Neuronal stem cell (in vitro differentiated cells): ENCODE results near the gene SVOPL.

Experiments used
- DNase-seq: peaks from one replicate; pipeline ENCODE4 v3.0.0-alpha.2; 2013; ENCODE audit warnings: low spot score
- H2AFZ ChIP-seq: one replicate; pipeline ENCODE4 v1.6.1; 2013; ENCODE audit warnings: mild to moderate bottlenecking, low read length, inconsistent platforms
- H2AK5ac ChIP-seq: 2 replicates; pipeline ENCODE4 v1.6.1; 2013; ENCODE audit warnings: low read depth, mild to moderate bottlenecking, inconsistent platforms, low read length, moderate library complexity, mixed read lengths
- H2BK120ac ChIP-seq: 2 replicates; pipeline ENCODE4 v1.6.1; 2013; ENCODE audit warnings: low read depth, mild to moderate bottlenecking, inconsistent platforms, low read length, moderate library complexity, mixed read lengths
- H2BK12ac ChIP-seq: one replicate; pipeline ENCODE4 v1.6.1; 2013; ENCODE audit warnings: low read length, inconsistent platforms
- H2BK15ac ChIP-seq: 2 replicates; pipeline ENCODE4 v1.6.1; 2013; ENCODE audit warnings: mild to moderate bottlenecking, low read length, inconsistent platforms, mixed read lengths
- H2BK5ac ChIP-seq: one replicate; pipeline ENCODE4 v1.6.1; 2013; ENCODE audit warnings: inconsistent platforms, mild to moderate bottlenecking, low read length, moderate library complexity
- H3K14ac ChIP-seq: one replicate; pipeline ENCODE4 v1.6.1; 2013; ENCODE audit warnings: low read length, inconsistent platforms
- H3K18ac ChIP-seq: 2 replicates; pipeline ENCODE4 v1.6.1; 2013; ENCODE audit warnings: low read length, inconsistent platforms
- H3K23ac ChIP-seq: 2 replicates; pipeline ENCODE4 v1.6.1; 2013; ENCODE audit warnings: low read depth, mild to moderate bottlenecking, mixed read lengths, low read length, inconsistent platforms; ENCODE audit not compliant: poor library complexity
- H3K27ac ChIP-seq: replicated peaks from 3 replicates; pipeline ENCODE4 v1.5.1; 2013; ENCODE audit warnings: low read length, inconsistent platforms
- H3K27me3 ChIP-seq, 3 experiments: 2 replicates each; pipeline ENCODE4 v1.6.1; 2013; ENCODE audit warnings: low read length in 3 of 3, mild to moderate bottlenecking in 2 of 3, inconsistent platforms in 1 of 3, low read depth in 1 of 3, mixed read lengths in 1 of 3, moderate library complexity in 1 of 3; ENCODE audit not compliant: control insufficient read depth in 3 of 3, insufficient read depth in 3 of 3
- H3K36me3 ChIP-seq, 2 donors: replicated peaks in 1 of 2; 2 replicates each; pipeline ENCODE4 v1.6.1; 2013; ENCODE audit warnings: low read length in 2 of 2; ENCODE audit not compliant: control insufficient read depth in 2 of 2, insufficient read depth in 2 of 2
- H3K4ac ChIP-seq: 2 replicates; pipeline ENCODE4 v1.6.1; 2013; ENCODE audit warnings: inconsistent platforms, mild to moderate bottlenecking, low read length, moderate library complexity
- H3K4me1 ChIP-seq, 2 donors: 1 replicate in 1 of 2; 2 replicates in 1 of 2; pipeline ENCODE4 v1.6.1; 2013; ENCODE audit warnings: low read length in 2 of 2, low read depth in 1 of 2; ENCODE audit not compliant: control insufficient read depth in 2 of 2, insufficient read depth in 1 of 2
- H3K4me2 ChIP-seq: one replicate; pipeline ENCODE4 v1.6.1; 2013; ENCODE audit warnings: mild to moderate bottlenecking, low read length, inconsistent platforms; ENCODE audit not compliant: insufficient read depth, poor library complexity, severe bottlenecking
- H3K4me3 ChIP-seq, 2 donors: 2 replicates each; pipeline ENCODE4 v1.5.1; 2013; ENCODE audit warnings: low read length in 2 of 2, mild to moderate bottlenecking in 2 of 2, inconsistent platforms in 1 of 2, moderate library complexity in 1 of 2
- H3K79me1 ChIP-seq: one replicate; pipeline ENCODE4 v1.6.1; 2013; ENCODE audit warnings: low read depth, mild to moderate bottlenecking, inconsistent platforms, low read length, moderate library complexity
- H3K9ac ChIP-seq: one replicate; pipeline ENCODE4 v1.6.1; 2013; ENCODE audit warnings: mild to moderate bottlenecking, low read depth, low read length, inconsistent platforms; ENCODE audit not compliant: poor library complexity
- H3K9me3 ChIP-seq, 2 donors: replicated peaks in 1 of 2; 2 replicates each; pipeline versions ENCODE3 to v1.6.1; 2013; ENCODE audit warnings: low read length in 2 of 2, mild to moderate bottlenecking in 2 of 2, inconsistent platforms in 1 of 2, low read depth in 1 of 2, mixed read lengths in 1 of 2, moderate library complexity in 1 of 2; ENCODE audit not compliant: control insufficient read depth in 2 of 2, insufficient read depth in 1 of 2
- H4K8ac ChIP-seq: one replicate; pipeline ENCODE4 v1.6.1; 2013; ENCODE audit warnings: low read depth, mild to moderate bottlenecking, inconsistent platforms, low read length, moderate library complexity
- H4K91ac ChIP-seq: one replicate; pipeline ENCODE4 v1.6.1; 2013; ENCODE audit warnings: low read length, low read depth, mild to moderate bottlenecking, inconsistent platforms; ENCODE audit not compliant: poor library complexity
- WGBS, 2 donors: extraction: QIAGEN DNeasy Blood & Tissue Kit; methylation state at CpG; one replicate each; pipeline ENCODE4 v1.1.7; 2013; ENCODE audit warnings: missing lambda C conversion rate in 2 of 2, mixed read lengths in 1 of 2; ENCODE audit not compliant: insufficient read length in 2 of 2, insufficient replicate concordance in 1 of 2; ENCODE audit errors: extremely low coverage in 2 of 2; 5-methylcytosine and 5-hydroxymethylcytosine counted together

The SVOPL gene

DNA sequence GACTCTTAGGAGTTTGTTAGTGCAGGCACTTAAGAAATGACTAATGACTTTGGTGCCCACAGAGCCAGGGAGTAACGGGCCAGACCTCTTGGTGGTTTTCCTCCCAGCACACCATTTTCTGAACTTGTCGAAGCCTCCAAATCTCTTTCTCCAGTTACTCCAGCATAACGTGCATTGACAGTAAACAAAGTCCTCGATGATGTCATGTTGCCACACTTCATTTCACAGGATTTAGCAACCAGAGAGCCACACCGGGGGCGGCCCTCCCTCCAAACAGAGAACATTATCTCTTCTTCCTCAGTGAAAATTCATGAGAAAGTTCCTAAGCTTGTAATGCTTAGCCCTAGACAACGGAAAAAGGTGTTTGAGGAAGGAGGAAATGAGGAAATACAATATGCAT, 4.0 kb upstream of the SVOPL start:
- no CpG with 5 or more reads among the region's 7 CpGs for WGBS, 2 donors
- Histone ChIP-seq H3K4ac (no peak overlapping the region), H3K27ac (no peak overlapping the region), H3K36me3 (no peaks in the 10 kb centered on the region), H3K9me3 (no peaks in the 10 kb centered on the region), H3K9ac (no peak overlapping the region), H4K91ac (no peak overlapping the region), H2BK5ac (no peak overlapping the region), H3K27me3 (no peaks in the 10 kb centered on the region), H2AK5ac (no peak overlapping the region), H2BK15ac (no peak overlapping the region), H3K4me3 (no peak overlapping the region), H2BK120ac (no peak overlapping the region), H3K23ac (no peak overlapping the region), H2BK12ac (no peak overlapping the region), H4K8ac (no peak overlapping the region), H2AFZ (peak overlapping the region; percentile 43), H3K14ac (peak overlapping the region; percentile 21), H3K4me1 (no peaks in the 10 kb centered on the region), H3K18ac (no peak overlapping the region), H3K79me1 (no peaks in the 10 kb centered on the region), H3K4me2 (no peak overlapping the region)
- no peak for DNase-seq

- Histone ChIP-seq H2BK5ac (no peak overlapping the region), H2BK120ac (no peak overlapping the region), H2AK5ac (no peak overlapping the region), H3K27ac (no peak overlapping the region), H2BK15ac (no peak overlapping the region), H4K91ac (no peak overlapping the region), H3K79me1 (peaks cover 2% of the 10 kb centered on the region), H3K9ac (no peak overlapping the region), H3K14ac (no peak overlapping the region), H3K36me3 (no peaks in the 10 kb centered on the region), H3K23ac (no peak overlapping the region), H3K4me3 (no peak overlapping the region), H3K4me2 (no peak overlapping the region), H3K4me1 (no peaks in the 10 kb centered on the region), H3K27me3 (no peaks in the 10 kb centered on the region), H3K18ac (peak overlapping the region; percentile 87), H2AFZ (no peak overlapping the region), H2BK12ac (no peak overlapping the region), H3K4ac (no peak overlapping the region), H3K9me3 (peaks cover 0 to 1% of the 10 kb centered on the region in 2 donors), H4K8ac (no peak overlapping the region)
- no CpG with 5 or more reads among the region's 2 CpGs for WGBS, 2 donors
- DNase-seq = no peak
Observed at GRCh38 chr7:138701537-138701923, 368 bp upstream of the SVOPL start.

DNA sequence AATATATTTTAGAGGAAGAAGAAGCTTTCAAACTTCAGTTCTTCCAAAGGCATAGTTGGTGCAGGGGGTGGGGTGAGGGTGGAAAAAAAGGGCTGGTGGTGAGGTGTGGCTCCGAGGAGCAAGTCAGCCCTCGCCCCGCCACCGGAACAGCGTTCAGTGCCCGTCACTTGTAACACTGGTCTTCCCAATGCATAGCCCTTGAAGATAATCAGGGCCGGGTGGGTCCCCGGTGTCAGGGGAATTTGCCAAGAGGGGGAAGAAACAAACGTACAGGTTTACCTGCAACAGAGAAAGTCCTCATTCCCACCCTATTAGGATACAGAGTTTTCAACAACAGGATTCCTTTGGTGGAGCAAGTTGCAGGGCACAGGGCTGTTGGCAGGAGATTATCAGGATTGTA, 1.5 kb downstream of the SVOPL start:
- no peak overlapping the region for H2BK5ac ChIP-seq
- no peaks in the 10 kb centered on the region for H3K4me1 ChIP-seq
- no peak overlapping the region for H2AFZ ChIP-seq
- DNase-seq = no peak
- peaks cover 2% of the 10 kb centered on the region for H3K79me1 ChIP-seq
- no peak overlapping the region for H4K91ac ChIP-seq
- H2BK120ac ChIP-seq = no peak overlapping the region
- H3K36me3 ChIP-seq = no peaks in the 10 kb centered on the region
- H3K9ac ChIP-seq = no peak overlapping the region
- no peak overlapping the region for H3K4me2 ChIP-seq
- no peak overlapping the region for H2BK15ac ChIP-seq
- no peaks in the 10 kb centered on the region for H3K27me3 ChIP-seq
- H3K27ac ChIP-seq = no peak overlapping the region
- no peak overlapping the region for H2AK5ac ChIP-seq
- H3K4me3 ChIP-seq = no peak overlapping the region
- H3K14ac ChIP-seq = no peak overlapping the region
- H4K8ac ChIP-seq = no peak overlapping the region
- no peak overlapping the region for H2BK12ac ChIP-seq
- no peak overlapping the region for H3K18ac ChIP-seq
- H3K4ac ChIP-seq = no peak overlapping the region
- H3K23ac ChIP-seq = no peak overlapping the region
- H3K9me3 ChIP-seq = peaks cover 0 to 1% of the 10 kb centered on the region in 2 donors
- WGBS, 2 donors = no CpG with 5 or more reads among the region's 9 CpGs

GRCh38 chr7:138698281-138698680, 2.9 kb downstream of the SVOPL start:
- no CpG with 5 or more reads among the region's 7 CpGs for WGBS, 2 donors
- no peak overlapping the region for H4K8ac ChIP-seq
- H2BK5ac ChIP-seq = no peak overlapping the region
- H3K9ac ChIP-seq = no peak overlapping the region
- no peak for DNase-seq
- no peak overlapping the region for H3K4me2 ChIP-seq
- H3K27ac ChIP-seq = no peak overlapping the region
- peaks cover 2% of the 10 kb centered on the region for H3K79me1 ChIP-seq
- H3K27me3 ChIP-seq = no peaks in the 10 kb centered on the region
- no peak overlapping the region for H2AFZ ChIP-seq
- no peaks in the 10 kb centered on the region for H3K36me3 ChIP-seq
- H3K14ac ChIP-seq = no peak overlapping the region
- H2BK120ac ChIP-seq = no peak overlapping the region
- no peak overlapping the region for H3K4ac ChIP-seq
- no peak overlapping the region for H3K4me3 ChIP-seq
- no peak overlapping the region for H2AK5ac ChIP-seq
- H3K18ac ChIP-seq = peak overlapping the region; percentile 13
- no peak overlapping the region for H3K23ac ChIP-seq
- peaks cover 0 to 1% of the 10 kb centered on the region in 2 donors for H3K9me3 ChIP-seq
- no peaks in the 10 kb centered on the region for H3K4me1 ChIP-seq
- no peak overlapping the region for H2BK12ac ChIP-seq
- H2BK15ac ChIP-seq = no peak overlapping the region
- H4K91ac ChIP-seq = no peak overlapping the region
